NOMO-1 treated with DMSO at 0.1 percent for 48 hours (cell line): Measurements from ENCODE around the gene RPLP1.

Experiments used
- DNase-seq: peaks from one replicate; lab custom pipeline; 2025; ENCODE audit not compliant: unreplicated experiment; lab: John Stamatoyannopoulos, UW

The RPLP1 gene

GRCh38 chr15:69452692-69453521 is at the start of gene RPLP1:
Gene RPLP1 (plus strand): TSS chr15:69452818. CDS start chr15:69452949, 131 bp downstream.
- DNase-seq: peak; percentile 94

GRCh38 chr15:69403594-69403993 is 49.0 kb upstream of the RPLP1 start:
- no peak for DNase-seq

GRCh38 chr15:69405110-69405509 is 47.5 kb upstream of the RPLP1 start:
- DNase-seq: no peak

DNA sequence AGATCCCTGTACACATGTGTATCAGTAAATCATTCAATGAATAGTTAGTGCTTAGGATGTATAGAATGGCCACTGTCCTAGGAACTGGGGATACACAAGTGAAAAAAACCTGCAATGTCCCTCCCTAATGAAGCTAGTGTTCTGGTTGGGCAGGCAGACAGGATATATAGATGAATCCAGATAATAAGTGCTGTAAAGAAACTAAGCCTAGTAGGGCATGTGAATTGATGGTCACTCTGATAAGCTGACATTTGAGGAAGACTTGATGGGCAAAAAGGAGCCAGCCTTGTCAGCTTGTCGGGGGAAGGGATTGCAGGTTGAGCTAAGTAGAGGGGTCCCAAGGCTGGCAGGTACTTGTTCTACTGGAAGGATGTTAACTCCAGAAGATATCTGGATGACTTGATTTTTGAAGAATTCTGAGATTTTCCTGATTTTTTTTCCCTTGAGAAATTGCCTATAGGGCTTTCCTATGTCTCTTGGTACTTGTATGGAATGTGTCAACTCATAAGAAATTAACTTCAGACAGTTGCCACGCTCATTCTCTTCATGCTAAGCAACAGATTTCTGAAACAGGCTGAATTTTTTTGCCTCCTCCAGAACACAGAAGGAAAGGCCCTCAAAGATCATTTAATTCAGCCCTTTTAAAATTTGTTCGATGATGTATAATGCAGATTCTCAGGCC is 44.8 kb upstream of the RPLP1 start:
- no peak for DNase-seq

DNA sequence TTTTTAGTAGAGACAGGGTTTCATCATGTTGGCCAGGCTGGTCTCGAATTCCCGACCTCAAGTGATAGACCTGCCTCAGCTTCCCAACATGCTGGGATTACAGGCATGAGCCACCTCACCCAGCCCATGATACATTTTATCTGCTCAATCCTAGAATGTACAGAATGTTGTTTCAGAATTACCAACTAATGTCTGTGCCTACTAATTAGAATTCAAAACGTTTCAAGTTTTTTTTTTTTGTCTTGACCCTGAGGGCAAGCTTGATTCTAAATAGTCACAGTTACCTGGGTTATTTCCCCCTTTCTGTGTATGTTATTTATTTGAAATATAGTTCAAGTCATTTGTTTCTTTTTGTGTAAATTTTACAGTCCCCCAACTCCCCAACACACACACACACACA is 43.8 kb upstream of the RPLP1 start:
- no peak for DNase-seq

DNA sequence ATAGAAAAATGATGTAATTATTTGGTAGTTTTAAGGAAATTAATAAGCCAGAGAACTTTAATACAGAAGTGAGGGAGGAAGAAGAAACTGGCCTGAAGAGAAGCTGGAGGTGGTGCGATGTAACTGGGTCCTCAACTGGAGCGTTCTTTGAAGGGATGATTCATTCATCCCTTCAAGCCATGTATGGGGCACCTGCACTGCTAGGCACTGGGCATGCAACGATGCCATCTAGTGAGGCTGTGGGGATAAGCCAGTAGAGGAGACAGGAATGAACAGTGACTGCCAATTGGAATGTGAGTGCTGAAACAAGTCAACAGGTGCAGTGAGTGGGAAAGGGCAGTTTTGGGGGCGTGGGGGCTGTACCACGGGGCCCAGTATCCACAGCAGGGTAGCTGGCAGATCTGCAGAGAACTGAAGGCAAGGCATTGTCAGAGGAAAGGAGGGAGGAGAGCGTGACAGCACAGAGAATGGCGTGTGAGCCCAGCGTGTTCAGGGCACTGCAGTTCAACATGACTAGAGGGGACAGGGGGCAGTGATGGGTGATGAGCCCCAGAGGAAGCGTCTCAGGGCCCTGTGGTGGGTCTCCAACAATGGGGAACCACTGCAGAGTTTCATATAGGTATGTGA is 42.3 kb upstream of the RPLP1 start:
- no peak for DNase-seq

- no peak for DNase-seq
These were observed 40.3 kb upstream of the RPLP1 start for GRCh38 chr15:69412274-69412673.

DNA sequence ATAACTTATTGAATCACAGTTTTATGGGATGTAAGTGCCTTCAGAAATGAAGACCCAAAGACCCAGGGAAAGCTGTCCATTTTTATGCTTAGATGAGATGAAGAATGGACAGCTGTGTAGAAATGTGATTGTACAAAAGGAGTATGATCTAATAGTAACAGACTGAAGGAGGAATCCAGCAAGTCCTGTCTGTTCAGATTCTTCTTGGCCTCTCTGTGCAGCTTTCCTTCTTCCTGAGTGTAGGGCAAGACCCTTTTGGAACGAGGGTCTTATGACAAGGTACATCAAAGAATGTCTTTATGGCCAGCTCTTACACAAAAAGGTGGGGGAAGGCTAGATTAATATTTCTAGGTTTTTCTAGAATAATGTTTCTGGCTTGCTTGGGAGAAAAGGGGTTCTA is 39.9 kb upstream of the RPLP1 start:
- no peak for DNase-seq

- DNase-seq: peak; percentile 94
These were observed 38.6 kb upstream of the RPLP1 start, which contains the start of gene KIF23 for GRCh38 chr15:69413822-69414700. Gene KIF23 (plus strand): TSS chr15:69414349. CDS start chr15:69414466, 117 bp downstream.

GRCh38 chr15:69414701-69415167 is 37.9 kb upstream of the RPLP1 start:
- DNase-seq: peak; percentile 35

- DNase-seq: no peak
These were observed 37.2 kb upstream of the RPLP1 start for GRCh38 chr15:69415381-69415780.

- DNase-seq: no peak
These were observed 35.0 kb upstream of the RPLP1 start for GRCh38 chr15:69417581-69417980.

GRCh38 chr15:69421498-69421897 is 31.1 kb upstream of the RPLP1 start:
- no peak for DNase-seq

DNA sequence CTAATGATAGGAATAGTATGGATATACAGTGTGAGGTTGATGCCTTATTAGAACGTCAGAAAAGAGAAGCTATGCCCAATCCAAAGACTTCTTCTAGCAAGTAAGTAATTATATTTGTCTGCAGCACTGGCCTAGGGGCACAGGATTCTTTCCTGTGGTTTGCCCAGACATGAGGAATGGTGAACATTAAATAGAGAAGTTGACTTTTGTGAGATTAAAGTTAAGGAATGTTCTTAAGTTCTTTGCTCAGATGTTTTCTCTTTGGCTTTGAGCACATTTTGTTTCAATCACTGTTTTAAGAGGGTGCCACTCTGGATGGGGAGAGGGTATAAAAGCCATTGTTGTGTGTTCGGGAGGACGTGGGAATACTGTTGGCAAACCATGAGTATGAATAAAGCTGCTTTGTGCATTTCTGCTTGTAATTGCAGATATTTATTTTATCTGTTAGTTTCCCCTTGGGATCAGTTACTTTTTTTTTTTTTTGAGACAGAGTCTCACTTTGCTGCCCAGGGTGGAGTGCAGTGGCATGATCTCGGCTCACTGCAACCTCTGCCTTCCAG is 30.2 kb upstream of the RPLP1 start:
- DNase-seq: no peak

- no peak for DNase-seq
These were observed 28.6 kb upstream of the RPLP1 start for GRCh38 chr15:69424001-69424400.

DNA sequence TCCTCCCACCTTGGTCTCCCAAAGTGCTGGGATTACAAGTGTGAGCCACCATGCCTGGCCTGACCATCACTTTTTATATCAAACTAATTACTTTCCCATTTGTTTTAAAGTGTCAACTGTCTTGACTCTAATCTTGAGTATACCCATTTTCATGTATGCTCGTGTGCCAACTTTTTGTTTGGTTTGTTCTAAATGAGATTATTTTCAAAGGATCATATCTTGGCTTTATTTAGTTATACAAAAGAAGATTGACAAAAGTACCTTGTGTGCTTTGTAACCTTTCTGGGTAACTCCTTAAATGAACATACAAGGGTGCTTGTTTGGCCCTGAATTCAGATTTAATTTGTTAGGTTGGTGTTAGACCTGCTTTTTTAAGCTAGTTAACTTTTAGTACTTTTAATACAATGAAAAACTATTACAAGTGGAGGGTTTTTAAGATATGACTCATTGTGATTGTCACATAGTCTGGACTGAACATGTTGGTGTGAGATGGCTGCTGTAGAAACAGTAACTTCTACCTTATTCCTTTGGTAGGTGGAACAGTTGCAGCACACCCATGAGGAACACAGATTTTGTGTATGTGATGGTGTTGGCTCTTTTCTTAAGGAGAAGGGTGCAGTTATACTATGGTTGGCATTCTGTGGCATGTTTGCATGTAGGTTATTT is 27.7 kb upstream of the RPLP1 start:
- DNase-seq: no peak

DNA sequence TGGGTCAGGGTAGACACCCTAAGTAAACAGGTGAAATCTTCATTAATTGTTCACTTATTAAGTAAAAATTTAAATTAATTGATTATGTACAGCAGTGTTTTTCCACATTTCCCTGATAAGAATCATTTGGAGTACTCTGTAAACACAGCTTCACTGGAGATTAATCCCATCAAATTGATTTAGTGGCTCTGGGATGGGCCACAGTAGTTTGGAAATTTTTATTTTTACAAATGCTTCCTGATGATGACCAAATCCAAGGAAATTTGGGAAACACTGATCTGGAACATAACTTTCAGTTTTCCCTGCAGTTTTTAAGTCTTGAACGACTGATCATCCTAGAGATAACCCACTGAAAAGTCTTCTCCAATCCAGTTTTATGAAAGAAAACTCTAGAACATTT is 18.8 kb upstream of the RPLP1 start:
- DNase-seq: no peak

- no peak for DNase-seq
These were observed 18.4 kb upstream of the RPLP1 start for GRCh38 chr15:69434238-69434637.

GRCh38 chr15:69434679-69435078 is 17.9 kb upstream of the RPLP1 start:
- DNase-seq: no peak

DNA sequence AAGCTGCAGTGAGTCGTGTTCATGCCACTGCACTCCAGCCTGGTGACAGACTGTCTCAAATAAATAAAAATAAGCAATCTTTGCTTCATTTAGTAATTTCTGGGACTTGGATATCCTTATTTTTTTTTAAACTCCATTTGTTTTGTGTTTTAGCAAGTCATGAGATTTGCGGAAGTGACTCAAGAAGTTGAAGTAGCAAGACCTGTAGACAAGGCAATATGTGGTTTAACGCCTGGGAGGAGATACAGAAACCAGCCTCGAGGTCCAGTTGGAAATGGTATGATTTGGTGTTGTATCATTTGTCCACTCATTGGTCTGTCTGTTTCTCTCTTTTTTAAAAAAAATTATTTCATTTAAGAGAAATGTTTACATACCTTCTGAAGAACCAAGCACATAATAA is 16.6 kb upstream of the RPLP1 start:
- DNase-seq: peak; percentile 83
